Right ventricle myocardium superior (tissue), 1 donor: Measurements from ENCODE around the gene KIF25. TPM values are rescaled to one million over a fixed set of nuclear protein-coding genes. Genes with fewer than 3 reads are reported as not detected.

Experiments
- ATAC-seq: fragments of 200-7000 bp; cut with Tn5 transposase; one replicate; pipeline ENCODE4 v1.9.1; 2020; ENCODE audit warnings: mild to moderate bottlenecking; ENCODE audit not compliant: poor library complexity
- DNase-seq: peaks from one replicate; pipeline ENCODE4 v3.0.0-alpha.2; 2020
- intact Hi-C: fragments of 100-400 bp; cut with DNase I; formaldehyde crosslinking; loops from one replicate; pipeline ENCODE4 v1.11.2; 2022
- total RNA-seq: library from RNA; stranded (reverse); fragmentation: NEBNext Ultra II Directional; extraction: Animal tissue kit (Norgen Biotek cat#: 25700); gene quantifications from one replicate; pipeline ENCODE4 v1.2.1, GENCODE V29; 2021
- donor health status: DM: no; HTN: yes; CAD: no; lungs with severe emphysema.

The KIF25 gene
- total RNA-seq, 1 donor from 2014 or later, result 0.35 TPM

DNA sequence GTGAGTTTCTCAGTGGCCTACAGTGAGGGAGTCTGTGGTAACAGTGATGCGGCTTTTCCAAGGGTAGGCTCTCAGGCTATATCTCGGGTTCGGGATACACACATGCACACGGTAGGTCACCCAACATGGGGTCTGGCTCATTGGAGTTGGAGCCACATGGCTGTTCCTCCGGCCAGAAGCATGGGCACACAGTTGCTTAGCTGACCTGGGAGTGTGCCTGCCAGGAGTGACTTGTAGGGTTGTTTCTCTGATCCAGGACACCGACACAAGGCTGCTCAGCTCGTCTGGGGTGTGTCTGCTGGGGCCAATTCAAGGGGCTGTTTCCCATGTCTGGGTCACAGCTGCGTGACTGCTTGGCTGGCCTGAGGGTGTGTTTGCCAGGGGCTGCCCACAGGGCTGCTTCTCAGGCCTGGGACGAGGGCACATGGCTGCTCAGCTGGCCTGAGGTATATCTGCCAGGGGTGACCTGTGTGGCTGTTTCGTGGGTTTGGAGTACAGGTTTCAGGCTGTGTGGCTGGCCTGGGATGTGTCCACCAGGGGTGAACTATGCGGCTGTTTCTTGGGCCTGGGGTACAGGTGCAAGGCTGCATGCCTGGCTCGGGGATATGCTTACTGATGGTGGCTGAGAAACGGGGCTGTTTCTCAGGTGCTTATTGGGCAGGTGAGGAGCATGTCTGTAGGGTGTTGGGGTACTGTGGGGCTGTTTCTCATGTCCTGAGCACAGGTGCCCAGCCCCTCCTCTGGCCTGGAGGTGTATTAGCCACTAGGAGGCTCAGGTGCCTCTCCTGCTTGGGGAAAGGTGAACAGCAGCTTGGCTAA is 15.2 kb downstream of the KIF25 start:
- intact Hi-C loops, result no loop called here
- DNase-seq (no peak), ATAC-seq (no peak)

DNA sequence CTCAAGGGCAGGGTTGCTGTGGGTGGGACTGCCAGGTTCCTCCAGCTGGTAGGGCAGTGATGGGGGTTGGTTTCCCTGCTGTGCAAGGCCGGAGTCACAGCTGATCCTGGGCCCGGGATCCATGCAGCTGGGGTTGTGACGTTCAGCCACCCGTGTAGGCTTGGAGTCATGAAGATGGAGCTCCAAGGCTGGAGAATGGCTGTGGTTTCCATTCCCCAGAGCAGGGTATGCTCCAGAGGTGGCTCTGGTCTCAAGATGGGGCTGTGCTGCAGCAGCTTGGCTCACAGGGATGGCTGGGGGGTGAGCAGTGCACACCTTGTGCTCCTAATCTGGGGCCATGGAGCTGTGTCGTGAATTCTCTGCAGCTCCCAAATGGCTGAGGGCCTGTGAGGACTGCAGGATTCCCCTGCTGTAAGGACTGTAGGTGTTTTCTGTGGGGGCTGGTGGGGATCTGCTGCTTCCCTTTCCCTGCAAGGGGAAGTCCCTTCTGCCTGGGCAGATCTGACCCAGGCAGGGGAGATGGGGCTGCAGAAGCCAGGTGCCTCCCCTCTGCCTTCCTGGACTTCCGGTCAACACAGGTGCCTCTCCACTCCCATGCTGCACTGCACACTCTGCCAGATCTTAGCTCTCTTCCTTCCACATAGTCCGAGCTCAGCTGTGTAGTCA is 15.9 kb downstream of the KIF25 start:
- DNase-seq (no peak), ATAC-seq (no peak)
- intact Hi-C loops, result no loop called here

DNA sequence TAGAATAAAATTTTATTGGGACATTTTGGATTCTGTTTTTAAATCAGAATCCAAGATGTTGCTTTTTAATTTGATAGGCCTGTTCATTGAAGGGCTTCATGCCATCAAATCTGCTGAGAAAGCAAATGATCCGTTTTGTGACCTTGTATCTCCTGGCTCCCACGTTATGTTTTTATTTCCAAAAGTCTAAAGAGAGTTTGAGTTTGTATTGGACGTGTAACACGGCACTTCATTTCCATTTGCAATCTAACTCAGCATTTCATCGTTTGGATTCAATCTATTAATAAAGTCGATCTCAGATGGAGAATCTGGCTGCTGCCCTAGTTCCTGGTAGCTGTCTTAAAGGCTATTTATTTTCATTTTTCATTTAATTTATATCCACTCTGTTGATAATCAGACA is 17.0 kb downstream of the KIF25 start:
- intact Hi-C loops, result no loop called here
- DNase-seq (no peak), ATAC-seq (no peak)

DNA sequence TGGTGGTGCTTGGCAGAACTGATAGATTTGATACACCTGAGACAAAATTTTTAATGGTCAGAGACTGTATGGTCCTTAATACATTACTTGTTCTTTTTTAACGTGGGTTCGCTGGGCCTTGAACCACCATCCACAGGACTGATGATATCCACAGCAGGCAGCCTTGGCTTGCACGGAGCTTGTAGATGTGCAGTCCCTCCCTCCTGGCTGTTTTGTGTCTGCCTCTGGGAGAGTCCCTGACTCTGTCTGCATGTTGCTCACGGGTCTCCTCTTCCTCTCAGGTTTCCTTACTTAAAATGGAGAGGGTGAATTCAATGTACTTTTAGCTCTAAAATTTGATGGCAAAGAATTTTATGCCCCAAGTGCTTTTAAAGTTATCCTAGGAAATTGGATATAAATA is 17.5 kb downstream of the KIF25 start:
- intact Hi-C loops, result no loop called here
- DNase-seq, result no peak
- ATAC-seq, result no peak

DNA sequence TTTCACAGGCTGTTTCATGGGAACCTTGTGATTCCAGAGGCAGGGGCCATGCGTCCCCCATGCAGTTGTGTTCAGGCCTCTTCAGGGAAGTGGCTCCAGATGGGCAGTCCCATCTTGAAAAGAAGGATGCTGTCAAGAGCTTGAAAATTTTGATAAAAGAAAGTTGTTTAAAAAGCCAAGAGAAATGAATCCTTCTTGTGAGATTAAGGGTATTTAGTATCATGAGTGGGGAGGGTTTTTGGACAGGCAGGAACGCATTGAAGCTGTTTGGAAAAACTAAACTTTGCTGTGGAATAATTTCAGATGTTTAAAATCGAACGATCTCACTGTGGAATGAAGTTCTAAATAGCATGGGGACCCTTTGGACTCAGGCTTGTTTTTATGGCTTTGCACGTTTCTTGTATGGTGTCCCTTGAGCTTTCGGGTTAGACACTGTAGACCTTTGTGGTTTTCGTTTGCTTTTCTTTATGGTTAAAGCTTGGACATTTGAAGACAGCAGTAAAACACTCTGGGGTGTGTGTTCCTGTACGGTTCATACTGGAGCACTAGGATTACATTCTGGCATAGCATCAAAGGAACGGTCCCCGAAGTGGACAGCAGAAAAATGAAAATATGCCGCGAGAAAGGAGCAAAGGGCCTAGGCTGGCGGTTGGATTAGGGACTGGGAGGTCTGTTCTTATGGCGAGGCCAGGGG is 18.2 kb downstream of the KIF25 start:
- intact Hi-C loops, result no loop called here
- DNase-seq (no peak), ATAC-seq (no peak)

DNA sequence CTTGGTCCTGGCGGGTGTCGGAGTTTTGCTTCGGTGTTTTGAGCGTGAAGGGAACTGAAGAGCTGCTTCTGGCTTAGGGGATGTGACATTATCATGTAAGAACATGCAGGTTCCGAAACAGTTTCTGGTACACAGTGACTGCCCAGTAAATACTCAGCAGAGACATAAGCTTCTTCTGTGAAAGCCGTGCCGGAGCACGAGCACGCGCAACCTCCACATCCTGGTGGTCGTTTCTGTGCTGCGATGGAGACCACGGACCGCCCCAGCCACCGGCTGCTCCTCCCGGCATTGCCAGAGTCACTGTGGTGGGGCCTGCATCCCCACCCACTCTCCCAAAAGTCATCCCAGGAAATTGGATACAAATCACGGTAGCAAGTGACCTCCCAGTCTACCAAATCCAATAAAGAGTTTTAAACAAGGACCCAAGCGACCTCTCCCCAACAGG is 18.7 kb downstream of the KIF25 start:
- intact Hi-C loops, result no loop called here
- ATAC-seq, result no peak

DNA sequence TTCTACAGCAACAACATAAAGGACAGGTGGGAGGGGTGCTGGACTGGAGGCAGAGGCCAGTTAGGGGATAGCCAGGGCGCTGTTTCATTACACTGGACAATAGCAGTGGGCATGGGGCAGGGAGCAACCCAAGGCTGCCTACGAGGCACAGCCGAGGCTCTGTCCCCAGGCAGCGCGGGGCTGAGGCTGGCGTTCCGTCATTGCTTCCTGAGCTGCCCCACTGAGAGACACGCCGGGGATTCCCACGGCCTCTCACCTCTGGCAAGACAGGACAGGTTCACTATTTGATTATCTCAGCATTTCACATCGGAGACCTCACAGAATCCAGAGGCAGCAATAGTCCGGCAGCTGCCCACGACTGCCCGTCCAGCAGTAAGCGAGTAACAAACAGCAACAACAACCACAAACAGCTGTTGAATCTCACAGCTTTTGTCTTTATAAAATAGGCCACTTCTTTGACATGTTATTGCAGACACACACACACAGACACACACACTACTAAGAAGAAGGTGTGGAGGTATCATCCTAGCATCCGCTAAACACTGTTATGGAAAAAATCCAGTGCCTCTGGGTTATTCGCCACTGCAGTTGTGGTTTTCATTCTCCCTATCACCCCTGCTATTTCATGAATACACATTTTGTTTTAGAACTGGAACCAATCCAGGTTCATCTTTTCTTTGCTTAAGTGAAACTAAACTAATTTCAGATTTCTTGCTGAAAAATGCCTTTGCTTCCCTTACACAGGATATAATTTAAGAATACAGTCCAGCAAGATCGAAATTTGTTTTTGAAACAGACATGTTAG is 19.5 kb downstream of the KIF25 start:
- intact Hi-C loops, result no loop called here
- DNase-seq, result no peak
- ATAC-seq, result no peak

More for the DNA sequence above, 18.7 kb downstream of the KIF25 start:
- no peak for DNase-seq

DNA sequence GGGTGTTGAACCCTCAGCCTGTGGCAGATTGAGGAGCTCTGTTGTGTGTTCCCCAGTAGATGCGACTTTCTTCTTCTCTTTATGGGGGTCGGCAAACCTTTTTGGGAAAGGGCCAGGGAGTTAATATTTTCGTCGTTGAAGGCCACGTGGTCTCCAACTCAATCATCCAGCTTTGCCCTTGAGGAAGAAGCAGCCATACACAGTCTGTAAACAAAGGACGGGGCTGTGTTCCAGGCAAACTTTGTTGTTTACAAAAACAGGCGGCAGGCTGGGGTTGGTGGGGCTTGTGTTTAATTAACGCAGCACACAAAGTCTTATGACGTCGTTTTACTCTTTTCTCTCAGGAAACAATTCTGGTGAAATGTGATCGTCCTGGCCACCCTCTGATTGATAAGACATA is 20.2 kb downstream of the KIF25 start:
- ATAC-seq (no peak), DNase-seq (no peak)
- intact Hi-C loops, result no loop called here

DNA sequence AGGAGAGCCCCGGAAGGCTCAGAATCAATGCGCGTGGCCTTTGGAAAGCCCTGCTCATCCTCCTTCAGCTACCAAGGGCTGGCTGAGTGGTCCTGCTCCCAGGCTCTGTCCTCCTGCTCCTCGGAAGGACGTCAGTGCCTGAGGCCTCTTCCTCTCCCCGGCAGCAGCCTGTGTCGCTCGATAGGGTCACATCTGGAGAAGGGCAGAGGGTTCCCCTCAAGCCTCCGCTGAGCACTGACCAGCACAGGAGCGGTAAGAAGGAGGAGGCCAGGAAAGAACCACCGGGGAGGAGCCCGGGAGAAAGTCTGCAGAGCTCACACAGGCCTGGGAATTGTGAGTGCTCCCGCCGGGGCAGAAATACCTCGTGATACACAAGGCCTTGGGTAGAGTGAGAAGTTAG is 21.2 kb downstream of the KIF25 start:
- ATAC-seq, result no peak

DNA sequence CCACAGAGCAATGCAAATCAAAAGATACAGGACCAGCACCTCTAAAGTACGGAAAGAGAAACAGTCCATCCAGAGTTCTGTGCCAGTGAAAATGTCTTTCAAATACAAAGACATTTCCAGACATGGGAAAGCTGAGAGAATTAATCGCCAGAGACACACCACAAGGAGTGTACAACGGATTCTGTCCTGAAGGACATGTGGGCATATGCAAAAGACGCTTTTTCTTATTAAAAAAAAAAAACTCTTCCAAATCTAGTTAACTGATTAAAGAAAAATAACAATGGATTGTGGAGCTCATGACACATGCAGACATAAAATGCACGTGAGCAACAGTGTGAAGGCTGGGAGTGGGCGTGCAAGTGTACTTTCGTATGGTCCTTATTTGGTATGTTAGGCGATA is 22.8 kb downstream of the KIF25 start:
- DNase-seq, result no peak
- intact Hi-C loops, result no loop called here
- ATAC-seq, result no peak

More for the DNA sequence above, 21.2 kb downstream of the KIF25 start:
- DNase-seq, result no peak
- intact Hi-C loops, result no loop called here

DNA sequence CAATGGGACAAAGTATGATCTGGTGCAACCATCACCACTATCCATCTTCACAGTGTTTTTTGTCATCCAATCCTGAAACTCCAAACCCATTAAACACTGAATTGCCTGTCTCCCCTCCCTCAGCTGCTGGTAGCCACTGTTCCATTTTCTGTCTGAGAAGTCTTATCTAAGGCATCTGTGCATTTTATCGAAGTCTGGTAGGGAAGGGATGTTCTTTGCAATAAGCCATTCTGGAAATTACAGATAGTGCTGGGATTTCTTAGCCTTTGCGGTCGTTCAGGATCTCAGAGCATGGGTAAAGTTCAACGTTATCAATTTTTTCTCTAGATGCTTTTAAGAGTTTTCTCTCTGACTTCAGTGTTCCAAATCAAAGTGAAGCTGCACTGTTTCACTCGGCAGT is 24.1 kb downstream of the KIF25 start:
- no peak for DNase-seq
- intact Hi-C loops, result no loop called here
- no peak for ATAC-seq

DNA sequence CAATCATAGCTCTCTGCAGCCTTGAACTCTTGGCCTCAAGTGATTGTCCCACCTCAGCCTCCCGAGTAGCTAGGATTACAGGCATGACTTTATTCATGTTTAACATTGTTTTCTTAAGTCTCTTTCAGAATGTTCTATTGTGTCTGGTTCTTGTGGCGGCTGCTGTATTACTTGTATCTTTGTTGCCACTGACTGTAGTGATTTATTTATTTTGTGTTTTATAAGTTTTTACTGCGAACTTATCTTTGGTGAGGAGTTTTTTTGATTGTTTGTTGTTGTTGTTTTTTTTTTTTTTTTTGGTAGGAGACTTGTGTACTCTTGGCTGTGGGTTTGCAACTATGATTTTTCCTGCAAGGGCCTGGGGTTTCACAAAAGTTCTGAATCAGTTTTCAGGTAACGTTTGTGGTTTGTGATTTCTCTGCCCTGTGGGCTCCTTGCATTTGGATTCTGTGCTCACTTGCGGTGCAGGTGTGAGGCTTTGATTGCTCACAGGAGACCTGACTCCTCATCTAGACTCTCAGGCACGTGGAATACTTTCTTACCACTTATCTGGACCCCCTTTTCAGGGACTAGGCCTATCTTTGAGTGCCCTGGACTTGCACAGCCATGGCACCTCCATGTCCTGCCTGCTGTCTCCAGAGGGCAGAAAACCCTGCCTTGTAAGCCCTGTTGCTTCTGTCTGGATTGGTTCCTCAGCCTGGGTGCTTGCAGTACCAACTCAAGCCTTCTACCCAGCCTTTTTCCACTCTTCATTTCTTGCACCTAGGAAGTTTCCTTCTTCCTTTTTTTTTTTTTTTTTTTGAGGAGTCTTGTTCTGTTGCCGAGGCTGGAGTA is 25.2 kb downstream of the KIF25 start:
- ATAC-seq (no peak), DNase-seq (no peak)
- intact Hi-C loops, result no loop called here

DNA sequence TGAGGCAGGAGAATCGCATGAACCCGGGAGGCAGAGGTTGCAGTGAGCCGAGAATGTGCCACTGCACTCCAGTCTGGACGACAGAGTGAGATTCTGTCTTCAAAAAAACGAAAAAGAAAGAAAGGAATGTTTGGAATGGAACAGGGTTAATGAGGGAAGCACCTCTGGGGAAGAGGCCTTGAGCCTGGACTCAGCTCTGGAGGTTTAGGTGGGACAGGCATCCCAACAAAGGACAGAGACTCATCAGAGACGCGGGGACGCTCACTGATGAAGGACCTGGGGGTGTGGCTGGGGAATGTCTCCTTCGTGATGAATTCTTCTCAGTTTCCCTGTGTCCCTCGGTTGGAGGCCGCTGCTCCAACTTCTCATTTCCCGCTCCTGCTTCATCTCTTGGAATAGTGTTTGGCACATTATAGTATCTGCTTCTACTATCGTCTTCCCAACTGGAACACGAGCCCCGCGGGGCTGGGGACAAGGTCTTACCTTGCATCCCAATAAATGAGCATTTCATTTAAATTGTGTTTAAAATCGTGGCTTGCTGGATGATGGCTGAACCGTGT is 27.6 kb downstream of the KIF25 start:
- ATAC-seq (no peak), DNase-seq (no peak)
- intact Hi-C loops, result no loop called here

DNA sequence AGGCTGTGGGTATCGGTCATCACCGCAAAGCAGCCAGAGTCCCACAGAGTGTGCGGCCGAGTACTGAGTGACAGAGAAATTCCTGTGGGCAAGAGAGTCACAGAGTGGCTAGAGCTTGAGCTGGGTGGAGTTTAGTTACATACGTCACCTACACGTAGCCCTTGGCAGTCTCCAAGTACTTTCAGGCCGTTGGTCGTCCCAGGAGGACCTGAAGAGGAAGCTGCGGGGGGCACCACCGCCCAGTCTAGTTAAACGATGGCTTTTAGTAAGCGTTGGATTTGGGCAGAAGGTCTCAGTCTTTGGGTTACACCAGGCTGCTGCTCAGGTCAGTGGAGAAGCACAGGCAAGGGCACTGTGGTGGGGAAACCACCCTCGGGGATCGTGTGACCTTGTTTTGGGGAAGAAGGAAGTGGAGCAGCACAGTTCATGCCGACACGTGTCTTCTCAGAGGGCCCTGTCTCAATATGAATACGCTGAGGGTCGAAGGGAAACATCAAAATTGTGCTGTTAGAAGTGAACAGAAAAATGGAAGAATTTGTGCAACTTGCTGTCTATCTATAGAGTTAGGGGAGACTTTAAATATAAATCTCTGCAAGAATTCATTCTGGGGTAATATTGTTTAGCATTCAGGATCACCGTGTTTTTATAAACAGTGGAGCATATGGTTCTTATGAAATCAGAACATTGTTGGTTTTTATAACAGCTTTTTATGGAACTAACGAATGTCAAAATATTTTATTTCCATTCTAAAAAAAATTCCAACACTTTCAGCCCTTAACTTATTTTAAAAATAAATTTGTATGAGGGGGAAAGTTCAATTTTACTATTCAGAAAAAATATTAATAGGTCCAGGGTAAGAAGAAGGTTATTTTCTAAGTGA is 28.6 kb downstream of the KIF25 start:
- DNase-seq (no peak), ATAC-seq (no peak)
- intact Hi-C loops, result no loop called here

DNA sequence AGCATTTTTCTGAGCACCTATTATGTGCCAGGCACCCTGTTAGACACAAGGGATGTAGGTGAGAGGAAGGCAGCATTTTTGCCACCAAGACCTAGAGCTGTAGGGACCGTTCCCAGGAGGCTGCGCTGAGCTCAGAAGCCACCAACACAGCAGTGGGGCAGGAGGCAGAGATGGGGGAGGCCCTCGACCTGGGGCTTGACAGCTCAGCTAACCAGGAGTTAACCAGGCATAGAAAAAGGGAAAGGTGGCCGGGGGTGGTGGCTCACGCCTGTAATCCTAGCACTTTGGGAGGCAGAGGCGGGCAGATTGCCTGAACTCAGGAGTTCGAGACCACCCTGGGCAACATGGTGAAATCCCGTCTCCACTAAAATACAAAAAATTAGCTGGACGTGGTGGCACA is 29.5 kb downstream of the KIF25 start:
- DNase-seq, result no peak
- intact Hi-C loops, result no loop called here
- ATAC-seq, result no peak

DNA sequence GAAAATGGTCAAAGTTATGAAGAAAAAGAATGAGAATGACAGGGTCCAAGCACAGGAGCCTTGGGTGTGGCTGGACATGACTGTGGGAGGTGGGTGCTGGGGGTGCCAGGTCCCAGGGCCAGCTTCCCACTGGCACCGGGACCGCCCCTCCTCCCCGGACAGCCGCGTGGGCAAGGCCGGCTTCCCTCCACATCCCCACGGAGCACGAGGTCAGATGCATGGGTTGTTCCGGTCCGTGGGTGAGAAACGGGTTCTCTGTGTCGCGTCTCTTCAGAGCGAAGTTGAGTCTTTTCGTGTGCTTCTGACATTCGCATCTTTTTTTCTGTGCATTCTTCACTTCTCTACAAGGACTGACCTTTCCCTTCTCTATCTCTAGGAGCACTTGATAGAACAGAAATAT is 30.1 kb downstream of the KIF25 start:
- ATAC-seq (no peak), DNase-seq (no peak)
- intact Hi-C loops, result no loop called here

DNA sequence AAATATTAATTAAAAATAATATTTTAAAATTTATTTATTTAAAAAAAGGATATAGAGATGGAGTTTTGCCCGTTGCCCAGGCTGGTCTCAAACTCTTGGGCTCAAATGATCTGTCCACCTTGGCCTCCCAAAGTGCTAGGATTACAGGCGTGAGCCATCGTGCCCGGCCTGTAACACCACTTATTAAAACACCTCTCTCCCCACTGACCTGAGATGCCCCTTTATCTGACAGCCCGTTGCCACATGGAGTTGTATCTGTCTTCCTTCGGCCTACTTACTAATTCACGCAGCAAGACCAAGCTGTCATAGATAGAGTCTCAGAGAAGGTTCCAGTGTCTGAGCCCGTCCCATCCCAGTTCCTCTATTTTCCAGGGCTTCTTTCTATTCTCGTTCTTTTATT is 30.7 kb downstream of the KIF25 start:
- no peak for ATAC-seq
- no peak for DNase-seq
- intact Hi-C loops, result no loop called here
